HepG2 (cell line): ENCODE results near the gene CDC25C. TPM values are rescaled to one million over a fixed set of nuclear protein-coding genes. Genes with fewer than 3 reads are reported as not detected.

ENCODE experiments used
- ARID2 ChIP-seq: sonication (generic); formaldehyde crosslinking; IDR thresholded peaks from 2 replicates; pipeline ENCODE4 v1.8.1; 2022; ENCODE audit warnings: mild to moderate bottlenecking, missing genetic modification reagents, borderline replicate concordance
- ATF3 ChIP-seq: sonication (generic); formaldehyde crosslinking; IDR thresholded peaks from 2 replicates; pipeline ENCODE4 v1.4.0; 2020; ENCODE audit warnings: missing genetic modification reagents
- E2F5 ChIP-seq: sonication (generic); formaldehyde crosslinking; conservative IDR thresholded peaks from 2 replicates; pipeline ENCODE4 v1.4.0; 2020; ENCODE audit warnings: missing genetic modification reagents
- GABPA ChIP-seq, 2 experiments: IDR thresholded peaks; 2 replicates each; pipeline ENCODE4 v1.6.1; 2011 to 2016; ENCODE audit warnings: low read depth in 2 of 2, low read length in 1 of 2, missing biosample characterization in 1 of 2, missing genetic modification characterization in 1 of 2
- GABPB1 ChIP-seq: IDR thresholded peaks from 2 replicates; pipeline ENCODE4 v1.6.1; 2016; ENCODE audit warnings: mild to moderate bottlenecking, missing genetic modification reagents, moderate library complexity, missing compliant biosample characterization
- IRX3 ChIP-seq: sonication (generic); formaldehyde crosslinking; IDR thresholded peaks from 2 replicates; pipeline ENCODE4 v1.8.1; 2023; ENCODE audit warnings: mild to moderate bottlenecking, low read depth, missing genetic modification reagents, borderline replicate concordance
- NR2F1 ChIP-seq, 2 experiments: fragments of 450-650 bp in 1 of 2; formaldehyde crosslinking in 1 of 2; IDR thresholded peaks; 2 replicates each; pipeline versions ENCODE4 v1.5.0 to v1.6.1; 2016 to 2020; ENCODE audit warnings: mild to moderate bottlenecking in 1 of 2, missing compliant biosample characterization in 1 of 2, missing genetic modification reagents in 1 of 2, moderate library complexity in 1 of 2
- PITX1 ChIP-seq: sonication (generic); formaldehyde crosslinking; IDR thresholded peaks from 2 replicates; pipeline ENCODE4 v1.5.1; 2020; ENCODE audit warnings: mild to moderate bottlenecking, missing genetic modification reagents
- POLR2AphosphoS5 ChIP-seq: IDR thresholded peaks from 2 replicates; pipeline ENCODE4 v1.6.1; 2012; ENCODE audit warnings: low read depth, low read length
- THAP11 ChIP-seq: IDR thresholded peaks from 2 replicates; pipeline ENCODE4 v1.6.1; 2016; ENCODE audit warnings: missing biosample characterization, missing genetic modification reagents
- ZKSCAN1 ChIP-seq: fragments of 150-350 bp; IDR thresholded peaks from 2 replicates; pipeline ENCODE4 v1.6.1; 2014; ENCODE audit warnings: low read length
- ZNF589 ChIP-seq: sonication (generic); formaldehyde crosslinking; conservative IDR thresholded peaks from 2 replicates; pipeline ENCODE4 v1.8.0; 2022; ENCODE audit warnings: mild to moderate bottlenecking, moderate library complexity, missing genetic modification reagents
- polyA plus RNA-seq, 8 experiments: library from polyadenylated mRNA; depleted of rRNA in 3 of 8; stranded (reverse) in 7 of 8; unstranded in 1 of 8; fragments of >200 nt; fragmentation: Illumina TruSeq in 4 of 8; extraction: Trizol in 4 of 8; gene quantifications; 2 replicates each; pipeline versions ENCODE4 v1.2.1 to v1.2.3, GENCODE V29; 2011 to 2016; ENCODE audit warnings: low read depth in 4 of 8, missing spikeins in 1 of 8, mixed read lengths in 1 of 8; ENCODE audit not compliant: insufficient read depth in 1 of 8
- total RNA-seq, 5 experiments: library from RNA; depleted of rRNA; stranded (reverse); fragments of >200 nt; fragmentation: Illumina TruSeq; extraction: Trizol; gene quantifications; 2 replicates each; pipeline ENCODE4 v1.2.3, GENCODE V29; 2016; ENCODE audit warnings: low read depth in 1 of 5
- TF ChIP-seq, protein P1 (sequence below): sonication (generic); formaldehyde crosslinking; IDR thresholded peaks from 2 replicates; pipeline ENCODE4 v1.5.0; 2020; ENCODE audit warnings: mild to moderate bottlenecking, missing genetic modification reagents
- TF ChIP-seq, protein P2 (sequence below), 2 experiments: IDR thresholded peaks; 2 replicates each; pipeline ENCODE4 v1.6.1; 2011 to 2012; ENCODE audit warnings: low read length in 2 of 2, borderline replicate concordance in 1 of 2, low read depth in 1 of 2, mild to moderate bottlenecking in 1 of 2, moderate library complexity in 1 of 2
- TF ChIP-seq, protein P3 (sequence below): sonication (generic); IDR thresholded peaks from 2 replicates; pipeline ENCODE4 v1.6.1; 2016; ENCODE audit warnings: low read depth, borderline replicate concordance

Gene CDC25C
- total and polyA plus RNA-seq, 2 of the 13 experiments (the other 11 are each of a cell fraction or from before 2014, with no cell fraction given): 17.7 to 27.6 TPM

DNA sequence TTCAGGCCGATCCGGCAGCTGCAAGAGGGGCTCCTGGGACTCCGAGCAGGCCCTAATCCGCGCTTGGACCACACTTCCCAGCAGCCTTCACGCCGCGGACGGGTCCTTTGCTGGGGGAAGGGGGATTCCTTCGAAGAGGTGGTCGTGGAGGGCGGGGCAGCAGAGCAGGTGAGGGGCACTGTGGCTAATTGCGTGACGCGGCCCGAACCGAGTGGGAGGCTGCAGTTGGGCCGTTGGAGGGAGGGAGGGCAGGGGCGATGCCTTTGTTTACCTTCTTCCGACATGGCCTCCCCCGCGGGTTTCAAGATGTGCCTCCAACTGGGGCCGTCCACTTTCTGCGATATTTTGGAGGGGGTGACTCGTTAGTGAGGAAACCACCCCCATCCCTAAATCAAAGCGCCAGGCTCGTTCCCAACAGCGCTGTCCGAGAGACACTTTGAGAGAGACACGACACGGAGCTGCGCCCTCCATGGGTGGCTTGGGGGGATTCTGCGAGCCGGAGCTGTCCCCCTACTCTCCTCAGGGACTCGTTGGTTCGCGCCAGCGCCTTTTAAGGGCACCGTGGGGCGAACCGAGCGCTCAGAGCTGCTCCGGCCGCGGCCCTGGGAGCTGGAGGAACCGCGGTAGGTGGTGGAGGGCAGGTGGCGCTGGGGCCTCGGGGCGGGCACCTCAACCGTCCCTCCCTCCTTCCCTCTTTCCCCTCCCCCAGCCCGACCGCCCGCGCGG, 6.2 kb upstream of the CDC25C start, which contains the start of gene FAM53C (continued):
- TF ChIP-seq ZNF589 (CRISPR knock-in tag): peak; percentile 82; the same call in 1 of the 2 replicates
- TF ChIP-seq E2F5 (CRISPR knock-in tag): peak; percentile 68; the same call in 1 of the 2 replicates
- TF ChIP-seq POLR2AphosphoS5: peak; percentile 99
- TF ChIP-seq ZKSCAN1: no peak
- peak; percentile 89 for TF ChIP-seq IRX3 (CRISPR knock-in tag)
- TF ChIP-seq, protein P1, sequence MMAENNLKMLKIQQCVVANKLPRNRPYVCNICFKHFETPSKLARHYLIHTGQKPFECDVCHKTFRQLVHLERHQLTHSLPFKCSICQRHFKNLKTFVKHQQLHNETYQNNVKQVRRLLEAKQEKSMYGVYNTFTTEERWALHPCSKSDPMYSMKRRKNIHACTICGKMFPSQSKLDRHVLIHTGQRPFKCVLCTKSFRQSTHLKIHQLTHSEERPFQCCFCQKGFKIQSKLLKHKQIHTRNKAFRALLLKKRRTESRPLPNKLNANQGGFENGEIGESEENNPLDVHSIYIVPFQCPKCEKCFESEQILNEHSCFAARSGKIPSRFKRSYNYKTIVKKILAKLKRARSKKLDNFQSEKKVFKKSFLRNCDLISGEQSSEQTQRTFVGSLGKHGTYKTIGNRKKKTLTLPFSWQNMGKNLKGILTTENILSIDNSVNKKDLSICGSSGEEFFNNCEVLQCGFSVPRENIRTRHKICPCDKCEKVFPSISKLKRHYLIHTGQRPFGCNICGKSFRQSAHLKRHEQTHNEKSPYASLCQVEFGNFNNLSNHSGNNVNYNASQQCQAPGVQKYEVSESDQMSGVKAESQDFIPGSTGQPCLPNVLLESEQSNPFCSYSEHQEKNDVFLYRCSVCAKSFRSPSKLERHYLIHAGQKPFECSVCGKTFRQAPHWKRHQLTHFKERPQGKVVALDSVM: no peak; the same call in 1 of the 2 replicates
- TF ChIP-seq ATF3 (CRISPR knock-in tag): peak; percentile 48; the same call in 1 of the 2 replicates
- peak; percentile 84 for TF ChIP-seq GABPB1 (CRISPR knock-in tag)
- TF ChIP-seq, protein P2, sequence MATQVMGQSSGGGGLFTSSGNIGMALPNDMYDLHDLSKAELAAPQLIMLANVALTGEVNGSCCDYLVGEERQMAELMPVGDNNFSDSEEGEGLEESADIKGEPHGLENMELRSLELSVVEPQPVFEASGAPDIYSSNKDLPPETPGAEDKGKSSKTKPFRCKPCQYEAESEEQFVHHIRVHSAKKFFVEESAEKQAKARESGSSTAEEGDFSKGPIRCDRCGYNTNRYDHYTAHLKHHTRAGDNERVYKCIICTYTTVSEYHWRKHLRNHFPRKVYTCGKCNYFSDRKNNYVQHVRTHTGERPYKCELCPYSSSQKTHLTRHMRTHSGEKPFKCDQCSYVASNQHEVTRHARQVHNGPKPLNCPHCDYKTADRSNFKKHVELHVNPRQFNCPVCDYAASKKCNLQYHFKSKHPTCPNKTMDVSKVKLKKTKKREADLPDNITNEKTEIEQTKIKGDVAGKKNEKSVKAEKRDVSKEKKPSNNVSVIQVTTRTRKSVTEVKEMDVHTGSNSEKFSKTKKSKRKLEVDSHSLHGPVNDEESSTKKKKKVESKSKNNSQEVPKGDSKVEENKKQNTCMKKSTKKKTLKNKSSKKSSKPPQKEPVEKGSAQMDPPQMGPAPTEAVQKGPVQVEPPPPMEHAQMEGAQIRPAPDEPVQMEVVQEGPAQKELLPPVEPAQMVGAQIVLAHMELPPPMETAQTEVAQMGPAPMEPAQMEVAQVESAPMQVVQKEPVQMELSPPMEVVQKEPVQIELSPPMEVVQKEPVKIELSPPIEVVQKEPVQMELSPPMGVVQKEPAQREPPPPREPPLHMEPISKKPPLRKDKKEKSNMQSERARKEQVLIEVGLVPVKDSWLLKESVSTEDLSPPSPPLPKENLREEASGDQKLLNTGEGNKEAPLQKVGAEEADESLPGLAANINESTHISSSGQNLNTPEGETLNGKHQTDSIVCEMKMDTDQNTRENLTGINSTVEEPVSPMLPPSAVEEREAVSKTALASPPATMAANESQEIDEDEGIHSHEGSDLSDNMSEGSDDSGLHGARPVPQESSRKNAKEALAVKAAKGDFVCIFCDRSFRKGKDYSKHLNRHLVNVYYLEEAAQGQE (IDR thresholded peaks at IDR 0.05; ENCODE audit: borderline replicate concordance in 1 of 2, low read depth in 1 of 2, low read length in 2 of 2): peak in 1 of 2 experiments; percentile 87; a peak in 3 of 4 replicates
- TF ChIP-seq THAP11: peak; percentile 97
- TF ChIP-seq, protein P3, sequence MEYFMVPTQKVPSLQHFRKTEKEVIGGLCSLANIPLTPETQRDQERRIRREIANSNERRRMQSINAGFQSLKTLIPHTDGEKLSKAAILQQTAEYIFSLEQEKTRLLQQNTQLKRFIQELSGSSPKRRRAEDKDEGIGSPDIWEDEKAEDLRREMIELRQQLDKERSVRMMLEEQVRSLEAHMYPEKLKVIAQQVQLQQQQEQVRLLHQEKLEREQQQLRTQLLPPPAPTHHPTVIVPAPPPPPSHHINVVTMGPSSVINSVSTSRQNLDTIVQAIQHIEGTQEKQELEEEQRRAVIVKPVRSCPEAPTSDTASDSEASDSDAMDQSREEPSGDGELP: peak; percentile 38; the same call in 1 of the 2 replicates
- TF ChIP-seq ARID2 (CRISPR knock-in tag): peak; percentile 82; the same call in 1 of the 2 replicates
- TF ChIP-seq PITX1 (CRISPR knock-in tag): peak; percentile 49; the same call in 1 of the 2 replicates
- no peak for TF ChIP-seq GABPA (IDR thresholded peaks at IDR 0.05; ENCODE audit: low read depth, low read length)
- peak; percentile 54 for TF ChIP-seq GABPA (CRISPR knock-in tag; IDR thresholded peaks at IDR 0.05; ENCODE audit: low read depth)
- no peak for TF ChIP-seq NR2F1 (CRISPR knock-in tag; IDR thresholded peaks at IDR 0.05)
